Left lung (tissue), 10 donors: Measurements from ENCODE around the gene TNIK. TPM values are rescaled to one million over a fixed set of nuclear protein-coding genes. Genes with fewer than 3 reads are reported as not detected.
"Not testable (repeated sequence)": the region's sequence is repeated elsewhere in the genome, so short reads cannot be mapped to it uniquely, and the experiment has no call there.

Source experiments
- ATAC-seq: fragments of 200-7000 bp; cut with Tn5 transposase; one replicate; pipeline ENCODE4 v1.9.1; 2020; ENCODE audit warnings: moderate library complexity
- DNase-seq, 4 donors: peaks; one replicate each; pipeline ENCODE4 v3.0.0-alpha.2; 2013 to 2020
- H3K27ac ChIP-seq, 2 donors: fragments of 200-600 bp; sonication (generic) in 1 of 2; one replicate each; pipeline versions ENCODE4 v1.5.0 to v1.8.0; 2020 to 2021
- H3K27me3 ChIP-seq, 2 donors: fragments of 200-600 bp; sonication (generic) in 1 of 2; one replicate each; pipeline versions ENCODE4 v1.5.0 to v1.8.0; 2020 to 2021
- H3K36me3 ChIP-seq, 2 donors: fragments of 200-600 bp; sonication (generic) in 1 of 2; one replicate each; pipeline versions ENCODE4 v1.5.0 to v1.8.0; 2020 to 2021
- H3K4me1 ChIP-seq, 2 donors: fragments of 200-600 bp; one replicate each; pipeline ENCODE4 v1.8.0; 2021
- H3K4me3 ChIP-seq, 2 donors: fragments of 200-600 bp; sonication (generic) in 1 of 2; one replicate each; pipeline versions ENCODE4 v1.5.0 to v1.8.0; 2020 to 2021; ENCODE audit warnings: mild to moderate bottlenecking in 1 of 2
- H3K9me3 ChIP-seq, 2 donors: fragments of 200-600 bp; sonication (generic) in 1 of 2; one replicate each; pipeline versions ENCODE4 v1.5.0 to v1.8.0; 2020 to 2021
- CTCF ChIP-seq, 2 donors: fragments of 200-600 bp; sonication (generic) in 1 of 2; IDR thresholded peaks; one replicate each; pipeline versions ENCODE4 v1.5.0 to v1.8.0; 2021; ENCODE audit warnings: antibody characterized with exemption in 2 of 2
- intact Hi-C, 2 donors: fragments of 100-400 bp; cut with DNase I; formaldehyde crosslinking; loops; one replicate each; pipeline versions ENCODE4 v1.11.2 to v1.14.2; 2022
- polyA plus RNA-seq, 6 donors: library from polyadenylated mRNA; unstranded; fragments of 120-200 nt; gene quantifications; one replicate each; pipeline ENCODE4 v1.2.1, GENCODE V29; 2013; ENCODE audit not compliant: insufficient read length in 6 of 6
- total RNA-seq, 2 donors: library from RNA; stranded (reverse); fragmentation: NEBNext Ultra II Directional; extraction: Animal tissue kit (Norgen Biotek cat#: 25700); gene quantifications; one replicate each; pipeline ENCODE4 v1.2.1, GENCODE V29; 2021
- donor health status: DM: no; HTN: yes; CAD: no.
- donor health status: DM: no; HTN: no; CAD: no.

Gene TNIK
- total and polyA plus RNA-seq, 8 donors, result 14.8 to 42.0 (median 17.4) TPM

GRCh38 chr3:171428321-171428787, 31.9 kb downstream of the TNIK start:
- Histone ChIP-seq H3K27me3 (no peaks in the 10 kb centered on the region), H3K36me3 (no peaks in the 10 kb centered on the region), H3K27ac (no peak overlapping the region), H3K4me3 (no peak overlapping the region), H3K4me1 (no peaks in the 10 kb centered on the region), H3K9me3 (no peaks in the 10 kb centered on the region)
- ATAC-seq (no peak), DNase-seq (no peak)
- intact Hi-C loops, result no loop called here
- TF ChIP-seq CTCF (IDR thresholded peaks at IDR 0.05), result no peak

GRCh38 chr3:171427771-171428320, 32.4 kb downstream of the TNIK start:
- Histone ChIP-seq H3K36me3 (no peaks in the 10 kb centered on the region), H3K4me3 (no peak overlapping the region), H3K9me3 (no peaks in the 10 kb centered on the region), H3K4me1 (no peaks in the 10 kb centered on the region), H3K27ac (no peak overlapping the region), H3K27me3 (no peaks in the 10 kb centered on the region)
- intact Hi-C loops, result no loop called here
- ATAC-seq, result no peak
- TF ChIP-seq CTCF (IDR thresholded peaks at IDR 0.05), result no peak
- DNase-seq, result no peak

- H3K4me1 ChIP-seq, DNase-seq, H3K27ac ChIP-seq, intact Hi-C loops, ATAC-seq, H3K27me3 ChIP-seq, H3K4me3 ChIP-seq, H3K9me3 ChIP-seq, H3K36me3 ChIP-seq: not testable (repeated sequence)
Observed at GRCh38 chr3:171424063-171424462, 36.1 kb downstream of the TNIK start.

- intact Hi-C loops, H3K36me3 ChIP-seq, DNase-seq, H3K4me3 ChIP-seq, H3K4me1 ChIP-seq, H3K27me3 ChIP-seq, H3K9me3 ChIP-seq, H3K27ac ChIP-seq, ATAC-seq: not testable (repeated sequence)
Observed at GRCh38 chr3:171422855-171423254, 37.4 kb downstream of the TNIK start.

- no peaks in the 10 kb centered on the region for H3K36me3 ChIP-seq
- H3K4me1 ChIP-seq, result peaks cover 0 to 4% of the 10 kb centered on the region in 2 donors
- no peak for TF ChIP-seq CTCF (IDR thresholded peaks at IDR 0.05)
- no peaks in the 10 kb centered on the region for H3K27me3 ChIP-seq
- DNase-seq (peak in 1 of 4 donors; percentile 17), ATAC-seq (peak; percentile 68)
- no peak overlapping the region for H3K4me3 ChIP-seq
- peak overlapping the region in 1 of 2 donors; percentile 15 for H3K27ac ChIP-seq
- intact Hi-C loops, result no loop called here
- H3K9me3 ChIP-seq, result no peaks in the 10 kb centered on the region
Observed at GRCh38 chr3:171420667-171421066, 39.5 kb downstream of the TNIK start.

- TF ChIP-seq CTCF (IDR thresholded peaks at IDR 0.05), result no peak
- Histone ChIP-seq H3K4me3 (no peak overlapping the region), H3K9me3 (no peaks in the 10 kb centered on the region), H3K27ac (no peak overlapping the region), H3K36me3 (no peaks in the 10 kb centered on the region), H3K4me1 (peaks cover 0 to 8% of the 10 kb centered on the region in 2 donors), H3K27me3 (no peaks in the 10 kb centered on the region)
- ATAC-seq (no peak), DNase-seq (no peak)
- intact Hi-C loops, result no loop called here
Observed at GRCh38 chr3:171419457-171419856, 40.7 kb downstream of the TNIK start.
